GM12878 (cell line): Measurements from ENCODE around the gene MEI1.

Experiments
- CHD2 ChIP-seq: IDR thresholded peaks from 2 replicates; pipeline ENCODE4 v1.6.1; 2011; ENCODE audit warnings: low read depth, low read length, improper control_type of control experiment, borderline replicate concordance
- CREM ChIP-seq: IDR thresholded peaks from 2 replicates; pipeline ENCODE4 v1.6.1; 2014; ENCODE audit warnings: antibody characterized with exemption, low read depth
- ESRRA ChIP-seq: IDR thresholded peaks from 2 replicates; pipeline ENCODE4 v1.6.1; 2012; ENCODE audit warnings: mild to moderate bottlenecking, low read length, improper control_type of control experiment
- FOXM1 ChIP-seq: IDR thresholded peaks from 2 replicates; pipeline ENCODE4 v1.6.1; 2012; ENCODE audit warnings: low read depth, mild to moderate bottlenecking, inconsistent platforms, low read length, moderate library complexity
- MAX ChIP-seq: IDR thresholded peaks from 2 replicates; pipeline ENCODE4 v1.6.1; 2012; ENCODE audit warnings: low read depth, low read length, improper control_type of control experiment
- RAD21 ChIP-seq: IDR thresholded peaks from 2 replicates; pipeline ENCODE4 v1.6.1; 2011; ENCODE audit warnings: mild to moderate bottlenecking, low read depth, low read length, moderate library complexity; ENCODE audit not compliant: insufficient read depth
- RBBP5 ChIP-seq: fragments of 200-600 bp; sonication (generic); conservative IDR thresholded peaks from 2 replicates; pipeline ENCODE4 v1.6.1; 2016
- ZZZ3 ChIP-seq: IDR thresholded peaks from 2 replicates; pipeline ENCODE4 v1.6.1; 2011; ENCODE audit warnings: low read depth; ENCODE audit not compliant: control insufficient read depth, insufficient read length
- TF ChIP-seq, protein P1 (sequence below), 3 experiments: IDR thresholded peaks in 2 of 3; conservative IDR thresholded peaks in 1 of 3; 2 replicates each; pipeline ENCODE4 v1.5.1; 2011; ENCODE audit warnings: low read depth in 3 of 3, low read length in 3 of 3, mild to moderate bottlenecking in 3 of 3, control low read depth in 2 of 3, moderate library complexity in 2 of 3, inconsistent platforms in 1 of 3, mixed read lengths in 1 of 3; ENCODE audit not compliant: control insufficient read depth in 2 of 3, insufficient read depth in 1 of 3; ENCODE audit errors: extremely low read depth in 1 of 3
- TF ChIP-seq, protein P2 (sequence below): IDR thresholded peaks from 2 replicates; pipeline ENCODE4 v1.6.1; 2012; ENCODE audit warnings: low read length, inconsistent platforms

DNA sequence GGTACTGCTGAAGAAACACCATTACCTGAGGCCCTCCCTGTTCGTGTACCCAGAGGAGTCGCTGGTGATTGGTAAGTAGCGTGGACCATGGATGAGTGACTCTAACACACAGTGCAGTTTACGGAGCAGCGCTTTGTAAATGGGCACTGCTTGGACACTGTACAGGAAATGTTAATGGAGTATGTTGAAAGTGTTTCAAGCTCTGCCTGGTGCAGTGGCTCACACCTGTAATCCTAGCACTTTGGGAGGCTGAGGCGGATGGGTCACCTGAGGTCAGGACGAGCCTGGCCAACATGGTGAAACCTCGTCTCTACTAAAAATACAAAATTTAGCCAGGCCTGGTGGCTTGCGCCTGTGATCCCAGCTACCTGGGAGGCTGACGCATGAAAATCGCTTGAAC is 48.5 kb upstream of the MEI1 start:
- no peak for TF ChIP-seq ZZZ3
- TF ChIP-seq MAX = no peak
- TF ChIP-seq, protein P1, sequence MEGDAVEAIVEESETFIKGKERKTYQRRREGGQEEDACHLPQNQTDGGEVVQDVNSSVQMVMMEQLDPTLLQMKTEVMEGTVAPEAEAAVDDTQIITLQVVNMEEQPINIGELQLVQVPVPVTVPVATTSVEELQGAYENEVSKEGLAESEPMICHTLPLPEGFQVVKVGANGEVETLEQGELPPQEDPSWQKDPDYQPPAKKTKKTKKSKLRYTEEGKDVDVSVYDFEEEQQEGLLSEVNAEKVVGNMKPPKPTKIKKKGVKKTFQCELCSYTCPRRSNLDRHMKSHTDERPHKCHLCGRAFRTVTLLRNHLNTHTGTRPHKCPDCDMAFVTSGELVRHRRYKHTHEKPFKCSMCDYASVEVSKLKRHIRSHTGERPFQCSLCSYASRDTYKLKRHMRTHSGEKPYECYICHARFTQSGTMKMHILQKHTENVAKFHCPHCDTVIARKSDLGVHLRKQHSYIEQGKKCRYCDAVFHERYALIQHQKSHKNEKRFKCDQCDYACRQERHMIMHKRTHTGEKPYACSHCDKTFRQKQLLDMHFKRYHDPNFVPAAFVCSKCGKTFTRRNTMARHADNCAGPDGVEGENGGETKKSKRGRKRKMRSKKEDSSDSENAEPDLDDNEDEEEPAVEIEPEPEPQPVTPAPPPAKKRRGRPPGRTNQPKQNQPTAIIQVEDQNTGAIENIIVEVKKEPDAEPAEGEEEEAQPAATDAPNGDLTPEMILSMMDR (IDR thresholded peaks at IDR 0.05 in 2 of 3, conservative IDR thresholded peaks at IDR 0.05 in 1 of 3; ENCODE audit: control insufficient read depth in 2 of 3, extremely low read depth in 1 of 3, insufficient read depth in 1 of 3, low read depth in 3 of 3, low read length in 3 of 3) = no peak
- no peak for TF ChIP-seq RAD21
- TF ChIP-seq RBBP5 = no peak
- no peak for TF ChIP-seq FOXM1
- no peak for TF ChIP-seq CREM
- TF ChIP-seq ESRRA = no peak
- TF ChIP-seq, protein P2, sequence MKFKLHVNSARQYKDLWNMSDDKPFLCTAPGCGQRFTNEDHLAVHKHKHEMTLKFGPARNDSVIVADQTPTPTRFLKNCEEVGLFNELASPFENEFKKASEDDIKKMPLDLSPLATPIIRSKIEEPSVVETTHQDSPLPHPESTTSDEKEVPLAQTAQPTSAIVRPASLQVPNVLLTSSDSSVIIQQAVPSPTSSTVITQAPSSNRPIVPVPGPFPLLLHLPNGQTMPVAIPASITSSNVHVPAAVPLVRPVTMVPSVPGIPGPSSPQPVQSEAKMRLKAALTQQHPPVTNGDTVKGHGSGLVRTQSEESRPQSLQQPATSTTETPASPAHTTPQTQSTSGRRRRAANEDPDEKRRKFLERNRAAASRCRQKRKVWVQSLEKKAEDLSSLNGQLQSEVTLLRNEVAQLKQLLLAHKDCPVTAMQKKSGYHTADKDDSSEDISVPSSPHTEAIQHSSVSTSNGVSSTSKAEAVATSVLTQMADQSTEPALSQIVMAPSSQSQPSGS = no peak
- TF ChIP-seq CHD2 = no peak
